ENCODE data around the gene C19orf85.

The C19orf85 gene

DNA sequence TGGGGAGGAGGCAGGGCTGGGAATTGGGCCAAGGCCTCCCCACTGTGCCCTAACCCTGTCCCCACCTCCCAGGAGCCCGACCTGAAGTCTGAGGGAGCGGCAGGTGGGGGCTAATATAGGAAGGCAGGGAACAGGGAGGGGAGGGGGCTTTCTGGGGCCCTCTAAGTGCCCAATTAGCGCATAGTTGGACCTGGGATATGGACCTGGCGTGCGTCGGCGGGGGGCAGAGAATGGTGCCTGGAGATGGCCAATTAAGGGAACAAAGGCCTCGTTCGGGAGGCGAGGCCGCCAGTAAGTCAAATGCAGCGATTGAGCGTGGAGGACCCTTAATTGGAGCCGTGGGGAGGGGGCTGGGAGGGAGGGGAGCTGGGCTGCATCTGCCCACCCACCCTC lies at the start of gene C19orf85:
Gene C19orf85, minus strand, starts transcription at position 90 of the 393 bp plus-strand sequence. CDS start 197 bp downstream, outside the sequence.
- Histone ChIP-seq H3K4me1 (peaks cover 10% of the 10 kb centered on the region), H3K27ac (no peak within 1 kb of the TSS), H3K9ac (no peak within 1 kb of the TSS), H3K79me2 (no peaks in the 10 kb centered on the region), H3K36me3 (ENCODE audit: control insufficient read depth, insufficient read depth, low read length) (no peaks in the 10 kb centered on the region), H3K27me3 (ENCODE audit: control insufficient read depth, insufficient read depth, low read length) (no peaks in the 10 kb centered on the region), H3K9me3 (ENCODE audit: control insufficient read depth, low read length) (no peaks in the 10 kb centered on the region), H3K4me2 (ENCODE audit: low read length) (no peak within 1 kb of the TSS), H3K4me3 (ENCODE audit: low read depth, low read length) (no peak within 1 kb of the TSS), H2AFZ (no peak within 1 kb of the TSS)
- TF ChIP-seq, protein P1, sequence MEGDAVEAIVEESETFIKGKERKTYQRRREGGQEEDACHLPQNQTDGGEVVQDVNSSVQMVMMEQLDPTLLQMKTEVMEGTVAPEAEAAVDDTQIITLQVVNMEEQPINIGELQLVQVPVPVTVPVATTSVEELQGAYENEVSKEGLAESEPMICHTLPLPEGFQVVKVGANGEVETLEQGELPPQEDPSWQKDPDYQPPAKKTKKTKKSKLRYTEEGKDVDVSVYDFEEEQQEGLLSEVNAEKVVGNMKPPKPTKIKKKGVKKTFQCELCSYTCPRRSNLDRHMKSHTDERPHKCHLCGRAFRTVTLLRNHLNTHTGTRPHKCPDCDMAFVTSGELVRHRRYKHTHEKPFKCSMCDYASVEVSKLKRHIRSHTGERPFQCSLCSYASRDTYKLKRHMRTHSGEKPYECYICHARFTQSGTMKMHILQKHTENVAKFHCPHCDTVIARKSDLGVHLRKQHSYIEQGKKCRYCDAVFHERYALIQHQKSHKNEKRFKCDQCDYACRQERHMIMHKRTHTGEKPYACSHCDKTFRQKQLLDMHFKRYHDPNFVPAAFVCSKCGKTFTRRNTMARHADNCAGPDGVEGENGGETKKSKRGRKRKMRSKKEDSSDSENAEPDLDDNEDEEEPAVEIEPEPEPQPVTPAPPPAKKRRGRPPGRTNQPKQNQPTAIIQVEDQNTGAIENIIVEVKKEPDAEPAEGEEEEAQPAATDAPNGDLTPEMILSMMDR (IDR thresholded peaks at IDR 0.05): no peak

DNA sequence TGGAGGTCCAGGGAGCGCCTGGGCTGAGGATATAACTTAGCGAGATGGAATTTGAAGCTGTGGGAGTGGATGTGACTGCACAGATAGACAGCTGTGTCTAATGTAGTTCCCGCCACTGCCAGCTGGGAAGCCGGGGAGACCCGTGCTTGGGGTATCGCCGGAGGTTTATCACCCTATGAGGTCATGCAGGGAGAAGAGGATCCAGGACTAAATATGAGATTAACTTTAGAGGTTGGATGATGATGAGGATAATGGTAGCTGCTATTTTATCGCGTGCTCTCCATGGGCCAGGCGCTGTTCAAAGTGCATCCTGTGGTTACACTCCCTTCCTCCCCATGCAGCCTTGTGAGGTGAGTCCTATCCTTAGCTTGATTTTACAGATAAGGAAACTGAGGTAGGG lies 43.6 kb upstream of the C19orf85 start:
- H3K27me3 ChIP-seq (ENCODE audit: control insufficient read depth, insufficient read depth, low read length): no peaks in the 10 kb centered on the region
- H3K4me2 ChIP-seq (ENCODE audit: low read length): no peak overlapping the region
- H3K9ac ChIP-seq: no peak overlapping the region
- TF ChIP-seq, protein P1 (IDR thresholded peaks at IDR 0.05): no peak
- no peak overlapping the region for H2AFZ ChIP-seq
- H3K4me1 ChIP-seq: no peaks in the 10 kb centered on the region
- no peaks in the 10 kb centered on the region for H3K9me3 ChIP-seq (ENCODE audit: control insufficient read depth, low read length)
- no peaks in the 10 kb centered on the region for H3K36me3 ChIP-seq (ENCODE audit: control insufficient read depth, insufficient read depth, low read length)
- no peaks in the 10 kb centered on the region for H3K79me2 ChIP-seq
- no peak overlapping the region for H3K27ac ChIP-seq
- H3K4me3 ChIP-seq (ENCODE audit: low read depth, low read length): no peak overlapping the region

DNA sequence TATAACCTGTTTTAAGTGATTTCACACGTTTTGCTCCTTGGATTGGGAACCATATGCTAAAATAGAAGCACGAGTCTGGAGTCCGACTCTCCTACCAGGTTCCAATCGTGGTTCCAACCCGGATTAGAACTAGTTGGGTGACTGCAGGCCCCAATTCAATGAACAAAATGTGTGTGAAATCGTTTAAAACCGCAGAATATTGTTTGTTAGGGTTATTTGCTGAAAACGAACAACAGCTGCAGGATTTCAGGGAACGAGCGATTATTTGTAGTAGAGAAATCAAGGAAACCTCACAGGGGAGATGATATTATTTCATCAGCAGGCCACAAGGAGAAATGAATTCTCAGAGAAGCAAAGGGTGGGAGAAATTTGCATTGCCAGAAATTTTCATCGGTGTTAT lies 40.4 kb upstream of the C19orf85 start:
- Histone ChIP-seq H3K4me3 (ENCODE audit: low read depth, low read length) (no peak overlapping the region), H3K4me1 (no peaks in the 10 kb centered on the region), H2AFZ (no peak overlapping the region), H3K27me3 (ENCODE audit: control insufficient read depth, insufficient read depth, low read length) (no peaks in the 10 kb centered on the region), H3K27ac (no peak overlapping the region), H3K36me3 (ENCODE audit: control insufficient read depth, insufficient read depth, low read length) (no peaks in the 10 kb centered on the region), H3K9ac (no peak overlapping the region), H3K9me3 (ENCODE audit: control insufficient read depth, low read length) (no peaks in the 10 kb centered on the region), H3K79me2 (no peaks in the 10 kb centered on the region), H3K4me2 (ENCODE audit: low read length) (no peak overlapping the region)
- TF ChIP-seq, protein P1 (IDR thresholded peaks at IDR 0.05): no peak

DNA sequence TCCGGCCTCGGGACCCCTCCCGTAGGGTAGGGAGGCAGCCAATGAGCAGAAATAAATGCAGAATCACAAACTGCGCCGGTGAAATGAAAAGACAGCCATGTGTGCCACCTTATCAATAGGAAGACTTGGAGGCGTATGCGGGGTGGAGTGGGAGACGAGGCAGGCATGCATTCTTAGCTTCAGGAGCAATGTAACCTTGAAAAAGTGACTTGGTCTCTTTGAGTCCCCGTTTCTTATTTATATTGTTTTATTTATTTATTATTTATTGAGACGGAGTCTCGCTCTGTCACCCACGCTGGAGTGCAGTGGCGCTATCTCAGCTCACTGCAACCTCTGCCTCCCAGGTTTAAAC lies 39.7 kb upstream of the C19orf85 start:
- Histone ChIP-seq H3K4me3 (ENCODE audit: low read depth, low read length) (no peak overlapping the region), H3K9ac (no peak overlapping the region)

More for the DNA sequence above, 39.7 kb upstream of the C19orf85 start:
- no peaks in the 10 kb centered on the region for H3K79me2 ChIP-seq
- TF ChIP-seq, protein P1 (IDR thresholded peaks at IDR 0.05): no peak
- H3K9me3 ChIP-seq (ENCODE audit: control insufficient read depth, low read length): no peaks in the 10 kb centered on the region
- no peaks in the 10 kb centered on the region for H3K4me1 ChIP-seq
- H3K36me3 ChIP-seq (ENCODE audit: control insufficient read depth, insufficient read depth, low read length): no peaks in the 10 kb centered on the region
- peak overlapping the region; percentile 85 for H2AFZ ChIP-seq
- no peak overlapping the region for H3K27ac ChIP-seq
- no peaks in the 10 kb centered on the region for H3K27me3 ChIP-seq (ENCODE audit: control insufficient read depth, insufficient read depth, low read length)
- peak overlapping the region; percentile 48 for H3K4me2 ChIP-seq (ENCODE audit: low read length)
